Measurements from ENCODE around the gene PTPRH. TPM values are rescaled to one million over a fixed set of nuclear protein-coding genes. Genes with fewer than 3 reads are reported as not detected.

PTPRH gene
- total and polyA plus RNA-seq, 2 donors (not counting 1 experiment from before 2014, with no cell fraction given) = not detected

- ChIA-PET CTCF (no interaction called here), POLR2A (interaction anchor here (0.6 kb wide), 1 partner anchor 25 kb away, joined by 4 read pairs; no protein-coding TSS in a partner anchor)
- Histone ChIP-seq H4K20me1 (ENCODE audit: control insufficient read depth, insufficient read depth, low read length, poor library complexity, severe bottlenecking) (no peaks in the 10 kb centered on the region), H3K4me3 (ENCODE audit: control extremely low read depth in 1 of 5, extremely low read depth in 1 of 5, insufficient read depth in 1 of 5, low read depth in 2 of 5, low read length in 4 of 5) (no peak overlapping the region), H3K4me1 (ENCODE audit: control insufficient read depth in 2 of 2, insufficient read depth in 2 of 2, low read length in 2 of 2) (peaks cover 27 to 40% of the 10 kb centered on the region in 2 donors), H3K36me3 (replicated peaks in 1 of 2; ENCODE audit: control extremely low read depth in 1 of 2, control insufficient read depth in 1 of 2, extremely low read depth in 1 of 2, insufficient read depth in 2 of 2, low read length in 1 of 2) (no peaks in the 10 kb centered on the region), H3K27ac (ENCODE audit: low read length in 2 of 2) (no peak overlapping the region), H3K4me2 (replicated peaks; ENCODE audit: low read depth, low read length, poor library complexity, severe bottlenecking) (no peak overlapping the region), H2AFZ (ENCODE audit: insufficient read depth, low read depth, low read length, poor library complexity, severe bottlenecking) (no peak overlapping the region), H3K27me3 (replicated peaks in 1 of 4; ENCODE audit: control extremely low read depth in 1 of 4, control insufficient read depth in 3 of 4, insufficient read depth in 4 of 4, low read length in 3 of 4) (peaks cover 0 to 85% (median 47%) of the 10 kb centered on the region in 4 experiments), H3K79me2 (ENCODE audit: control insufficient read depth, insufficient read depth, low read length) (no peaks in the 10 kb centered on the region), H3K9me3 (ENCODE audit: control extremely low read depth in 1 of 3, control insufficient read depth in 2 of 3, insufficient read depth in 1 of 3, low read length in 2 of 3) (peaks cover 0 to 51% (median 12%) of the 10 kb centered on the region in 3 donors), H3K9ac (ENCODE audit: low read length) (no peak overlapping the region)
- DNase-seq = no peak
- no peak for ATAC-seq (ENCODE audit: low read depth)
- intact Hi-C loops (cut with micrococcal nuclease) = no loop called here
- H3K9me3 Mint-ChIP-seq (ENCODE audit: insufficient read depth) = peaks cover 4% of the 10 kb centered on the region
- peaks cover 23% of the 10 kb centered on the region for H3K4me1 Mint-ChIP-seq
- whole genome bisulfite sequencing (ENCODE audit: insufficient coverage) = 83% methylated on average over 2 of the region's 5 CpGs
- H3K27ac Mint-ChIP-seq = no peak overlapping the region
- H3K4me3 Mint-ChIP-seq = no peak overlapping the region
- peaks cover 72% of the 10 kb centered on the region for H3K27me3 Mint-ChIP-seq
- TF ChIP-seq CTCF (IDR thresholded peaks at IDR 0.05) = no peak
- no peak for TF ChIP-seq EZH2 (IDR thresholded peaks at IDR 0.05; ENCODE audit: borderline replicate concordance, insufficient read depth, low read depth, low read length, poor library complexity, severe bottlenecking)
These were observed 37.9 kb downstream of the PTPRH start for GRCh38 chr19:55171440-55171839.

- peaks cover 0 to 41% (median 1%) of the 10 kb centered on the region in 3 donors for H3K9me3 ChIP-seq (ENCODE audit: control extremely low read depth in 1 of 3, control insufficient read depth in 2 of 3, insufficient read depth in 1 of 3, low read length in 2 of 3)
- H3K36me3 ChIP-seq (replicated peaks in 1 of 2; ENCODE audit: control extremely low read depth in 1 of 2, control insufficient read depth in 1 of 2, extremely low read depth in 1 of 2, insufficient read depth in 2 of 2, low read length in 1 of 2) = no peaks in the 10 kb centered on the region
- no peaks in the 10 kb centered on the region for H3K79me2 ChIP-seq (ENCODE audit: control insufficient read depth, insufficient read depth, low read length)
- H4K20me1 ChIP-seq (ENCODE audit: control insufficient read depth, insufficient read depth, low read length, poor library complexity, severe bottlenecking) = no peaks in the 10 kb centered on the region
- H3K4me3 Mint-ChIP-seq = no peak overlapping the region
- no peak overlapping the region for H3K4me2 ChIP-seq (replicated peaks; ENCODE audit: low read depth, low read length, poor library complexity, severe bottlenecking)
- peaks cover 27 to 34% of the 10 kb centered on the region in 2 donors for H3K4me1 ChIP-seq (ENCODE audit: control insufficient read depth in 2 of 2, insufficient read depth in 2 of 2, low read length in 2 of 2)
- no peak overlapping the region for H3K27ac Mint-ChIP-seq
- peaks cover 22% of the 10 kb centered on the region for H3K4me1 Mint-ChIP-seq
- H3K9me3 Mint-ChIP-seq (ENCODE audit: insufficient read depth) = peaks cover 4% of the 10 kb centered on the region
- H3K27me3 ChIP-seq (replicated peaks in 1 of 4; ENCODE audit: control extremely low read depth in 1 of 4, control insufficient read depth in 3 of 4, insufficient read depth in 4 of 4, low read length in 3 of 4) = peaks cover 0 to 76% (median 35%) of the 10 kb centered on the region in 4 experiments
- no peak for ATAC-seq (ENCODE audit: low read depth)
- no peak for DNase-seq
- TF ChIP-seq EZH2 (IDR thresholded peaks at IDR 0.05; ENCODE audit: borderline replicate concordance, insufficient read depth, low read depth, low read length, poor library complexity, severe bottlenecking) = no peak
- no peak for TF ChIP-seq CTCF (IDR thresholded peaks at IDR 0.05)
- H3K27me3 Mint-ChIP-seq = peaks cover 68% of the 10 kb centered on the region
- H3K4me3 ChIP-seq (ENCODE audit: control extremely low read depth in 1 of 5, extremely low read depth in 1 of 5, insufficient read depth in 1 of 5, low read depth in 2 of 5, low read length in 4 of 5) = no peak overlapping the region
- POLR2A ChIA-PET = no interaction called here
- H3K9ac ChIP-seq (ENCODE audit: low read length) = no peak overlapping the region
- WGBS (ENCODE audit: insufficient coverage) = 65% methylated on average over 3 of the region's 4 CpGs
- CTCF ChIA-PET = no interaction called here
- H2AFZ ChIP-seq (ENCODE audit: insufficient read depth, low read depth, low read length, poor library complexity, severe bottlenecking) = no peak overlapping the region
- H3K27ac ChIP-seq (ENCODE audit: low read length in 2 of 2) = no peak overlapping the region
- intact Hi-C loops (cut with micrococcal nuclease) = no loop called here
These were observed 40.2 kb downstream of the PTPRH start for GRCh38 chr19:55169136-55169535.

Data from B cell (primary cell).